Caco-2 (cell line): ENCODE results near the gene TRIM54. TPM values are rescaled to one million over a fixed set of nuclear protein-coding genes. Genes with fewer than 3 reads are reported as not detected.

Experiments
- BruUV-seq: library from RNA; stranded (reverse); fragments of 400-500 nt; replicated peaks from 2 replicates; lab custom pipeline; 2021; lab: Mats Ljungman, UMichigan
- CTCF ChIA-PET: fragments of 300-600 bp; sonication (Branson Sonifier 250); formaldehyde crosslinking; loops from one replicate; lab custom pipeline; 2022; ENCODE audit warnings: antibody characterized with exemption; lab: Charles Lee
- POLR2A ChIA-PET: fragments of 300-600 bp; sonication (Branson Sonifier 250); formaldehyde crosslinking; loops from one replicate; lab custom pipeline; 2022; ENCODE audit warnings: antibody characterized with exemption; lab: Charles Lee
- DNase-seq, 2 experiments: peaks; one replicate each; pipeline versions ENCODE4 v3.0.0 to v3.0.0-alpha.2; 2020 to 2022
- H3K27me3 ChIP-seq: replicated peaks from 2 replicates; pipeline ENCODE4 v1.6.0; 2011; ENCODE audit warnings: low read length; ENCODE audit not compliant: control insufficient read depth, insufficient read depth
- H3K36me3 ChIP-seq: 2 replicates; pipeline ENCODE4 v1.5.1; 2011; ENCODE audit warnings: low read length; ENCODE audit not compliant: control insufficient read depth, insufficient read depth
- H3K4me1 ChIP-seq: fragments of 250-450 bp; sonication (Bioruptor Pico); 2 replicates; pipeline ENCODE4 v1.5.1; 2020; ENCODE audit warnings: mild to moderate bottlenecking
- H3K4me3 ChIP-seq: 2 replicates; pipeline ENCODE4 v1.5.1; 2011; ENCODE audit warnings: low read depth, mild to moderate bottlenecking, control low read depth, low read length
- H3K9me3 ChIP-seq: fragments of 250-450 bp; sonication (Bioruptor Pico); 2 replicates; pipeline ENCODE4 v1.5.1; 2020; ENCODE audit warnings: mild to moderate bottlenecking, moderate library complexity
- H3K27ac Mint-ChIP-seq: one replicate; pipeline ENCODE4 v1.8.0; 2022; ENCODE audit warnings: mixed read lengths; ENCODE audit not compliant: unreplicated experiment
- H3K27me3 Mint-ChIP-seq: one replicate; pipeline ENCODE4 v1.8.0; 2022; ENCODE audit warnings: mixed read lengths; ENCODE audit not compliant: insufficient read depth, unreplicated experiment
- H3K36me3 Mint-ChIP-seq: one replicate; pipeline ENCODE4 v1.8.0; 2022; ENCODE audit warnings: mild to moderate bottlenecking, mixed read lengths; ENCODE audit not compliant: insufficient read depth, unreplicated experiment
- H3K4me1 Mint-ChIP-seq: one replicate; pipeline ENCODE4 v1.8.0; 2022; ENCODE audit warnings: low read depth, mixed read lengths; ENCODE audit not compliant: unreplicated experiment
- H3K4me3 Mint-ChIP-seq: one replicate; pipeline ENCODE4 v1.8.0; 2022; ENCODE audit warnings: mild to moderate bottlenecking, moderate library complexity, mixed read lengths; ENCODE audit not compliant: unreplicated experiment
- H3K9me3 Mint-ChIP-seq: one replicate; pipeline ENCODE4 v1.8.0; 2022; ENCODE audit warnings: mixed read lengths; ENCODE audit not compliant: unreplicated experiment
- CTCF ChIP-seq, 2 experiments: fragments of 200-600 bp in 1 of 2; IDR thresholded peaks; 1 replicate in 1 of 2; 2 replicates in 1 of 2; pipeline versions ENCODE4 v1.5.1 to v1.8.0; 2011 to 2022; ENCODE audit warnings: antibody characterized with exemption in 1 of 2, control low read depth in 1 of 2, inconsistent platforms in 1 of 2, low read depth in 1 of 2, low read length in 1 of 2, mild to moderate bottlenecking in 1 of 2, moderate library complexity in 1 of 2; ENCODE audit not compliant: insufficient read depth in 1 of 2, severe bottlenecking in 1 of 2, unreplicated experiment in 1 of 2
- intact Hi-C: fragments of 100-400 bp; cut with micrococcal nuclease; formaldehyde crosslinking; loops from one replicate; pipeline ENCODE4 v1.10.0; 2022; ENCODE audit not compliant: unreplicated experiment
- total RNA-seq: library from RNA; stranded (reverse); gene quantifications from 2 replicates; pipeline ENCODE4 v1.2.3, GENCODE V29; 2022

Gene TRIM54
- total RNA-seq, 1 experiment from 2014 or later, result 0.25 TPM

GRCh38 chr2:27240406-27240805 is 41.8 kb upstream of the TRIM54 start:
- peaks cover 73% of the 10 kb centered on the region for H3K36me3 Mint-ChIP-seq
- POLR2A ChIA-PET, result no interaction called here
- CTCF ChIA-PET, result no interaction called here

GRCh38 chr2:27241761-27242613 is 40.2 kb upstream of the TRIM54 start:
- no peak for TF ChIP-seq CTCF (IDR thresholded peaks at IDR 0.05; ENCODE audit: insufficient read depth in 1 of 2, low read depth in 1 of 2, low read length in 1 of 2, severe bottlenecking in 1 of 2, unreplicated experiment in 1 of 2)
- Mint-ChIP-seq H3K27me3 (no peaks in the 10 kb centered on the region), H3K9me3 (no peaks in the 10 kb centered on the region), H3K27ac (no peak overlapping the region), H3K4me1 (no peaks in the 10 kb centered on the region), H3K4me3 (no peak overlapping the region), H3K36me3 (peaks cover 60% of the 10 kb centered on the region)
- POLR2A ChIA-PET, result no interaction called here
- H3K4me3 ChIP-seq, result no peak overlapping the region
- intact Hi-C loops, result no loop called here
- H3K4me1 ChIP-seq, result no peaks in the 10 kb centered on the region
- CTCF ChIA-PET, result no interaction called here
- no peaks in the 10 kb centered on the region for H3K27me3 ChIP-seq
- peaks cover 2% of the 10 kb centered on the region; the same call in 1 of the 2 replicates for H3K36me3 ChIP-seq
- no peaks in the 10 kb centered on the region for H3K9me3 ChIP-seq
- BruUV-seq, result no TSS peak
- no peak for DNase-seq

More at GRCh38 chr2:27240406-27240805, 41.8 kb upstream of the TRIM54 start:
- no peak overlapping the region for H3K4me3 Mint-ChIP-seq
- intact Hi-C loops, result no loop called here
- DNase-seq, result no peak
- Histone ChIP-seq H3K27me3 (no peaks in the 10 kb centered on the region), H3K4me1 (no peaks in the 10 kb centered on the region), H3K9me3 (no peaks in the 10 kb centered on the region), H3K4me3 (no peak overlapping the region), H3K36me3 (peaks cover 5% of the 10 kb centered on the region; the same call in 1 of the 2 replicates)
- no peak for TF ChIP-seq CTCF (IDR thresholded peaks at IDR 0.05; ENCODE audit: insufficient read depth in 1 of 2, low read depth in 1 of 2, low read length in 1 of 2, severe bottlenecking in 1 of 2, unreplicated experiment in 1 of 2)
- no TSS peak for BruUV-seq
- H3K9me3 Mint-ChIP-seq, result no peaks in the 10 kb centered on the region
- no peaks in the 10 kb centered on the region for H3K27me3 Mint-ChIP-seq
- no peaks in the 10 kb centered on the region for H3K4me1 Mint-ChIP-seq
- no peak overlapping the region for H3K27ac Mint-ChIP-seq

GRCh38 chr2:27242614-27242951 is 39.6 kb upstream of the TRIM54 start:
- Histone ChIP-seq H3K36me3 (peaks cover 2% of the 10 kb centered on the region; the same call in 1 of the 2 replicates), H3K4me1 (no peaks in the 10 kb centered on the region), H3K4me3 (no peak overlapping the region), H3K27me3 (no peaks in the 10 kb centered on the region), H3K9me3 (no peaks in the 10 kb centered on the region)
- no peak for DNase-seq
- Mint-ChIP-seq H3K9me3 (no peaks in the 10 kb centered on the region), H3K27ac (no peak overlapping the region), H3K4me1 (no peaks in the 10 kb centered on the region), H3K27me3 (no peaks in the 10 kb centered on the region), H3K36me3 (peaks cover 57% of the 10 kb centered on the region), H3K4me3 (no peak overlapping the region)
- TF ChIP-seq CTCF (IDR thresholded peaks at IDR 0.05; ENCODE audit: insufficient read depth in 1 of 2, low read depth in 1 of 2, low read length in 1 of 2, severe bottlenecking in 1 of 2, unreplicated experiment in 1 of 2), result no peak
- ChIA-PET CTCF (no interaction called here), POLR2A (no interaction called here)
- BruUV-seq, result no TSS peak
- intact Hi-C loops, result no loop called here
